Activated CD4-positive, CD25-positive, alpha-beta regulatory T cell treated with anti-CD3 and anti-CD28 coated beads, Interleukin-2, amount 50 U/mL, for 24 hours (primary cell): ENCODE data around the gene RBM26.
A peak's percentile ranks its signal among the peaks of the same experiment; 100 is the strongest.
"Not testable (repeated sequence)": the region's sequence is repeated elsewhere in the genome, so short reads cannot be mapped to it uniquely, and the experiment has no call there.

Experiments
- ATAC-seq, 2 donors: fragments of 150-1000 bp; cut with Tn5 transposase; one replicate each; pipeline ENCODE4 v1.10.0; 2021; ENCODE audit warnings: mild to moderate bottlenecking in 1 of 2, moderate library complexity in 1 of 2

Gene RBM26

GRCh38 chr13:79384022-79384610 is 21.9 kb downstream of the RBM26 start:
- ATAC-seq, result no peak

DNA sequence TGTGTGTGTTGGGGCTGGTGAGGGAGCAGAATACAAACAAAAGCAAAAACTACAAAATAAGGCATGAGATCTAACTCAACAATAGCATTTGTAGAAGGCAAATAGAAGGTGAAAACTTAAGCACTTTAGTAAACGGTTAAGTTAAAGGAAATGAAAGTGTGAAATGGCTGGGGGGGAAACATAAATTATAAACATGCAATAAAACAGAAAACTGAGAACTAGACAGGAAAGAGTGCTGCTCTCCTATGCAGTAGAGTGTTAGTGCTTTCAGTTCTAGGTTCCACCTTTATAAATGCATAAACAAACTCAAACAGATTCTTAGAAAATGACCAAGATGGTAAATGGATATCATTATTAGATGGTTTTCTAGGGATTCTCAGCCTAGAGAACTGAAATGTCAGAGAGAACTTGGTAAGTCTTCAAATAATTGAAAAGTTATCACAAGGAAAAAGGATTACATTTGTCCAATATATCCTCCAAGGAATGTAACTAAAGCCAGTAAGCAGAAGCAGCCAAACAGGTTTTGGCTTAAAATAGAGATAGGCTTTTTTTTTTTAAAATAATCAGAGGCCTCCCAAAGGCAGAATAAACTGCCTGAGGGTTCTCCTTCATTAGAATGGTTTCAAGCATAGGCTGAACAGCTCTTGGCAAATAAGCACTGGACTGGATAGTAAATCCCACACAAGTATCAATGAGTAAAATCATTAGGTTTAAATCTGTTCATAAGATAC is 23.3 kb downstream of the RBM26 start:
- no peak for ATAC-seq

DNA sequence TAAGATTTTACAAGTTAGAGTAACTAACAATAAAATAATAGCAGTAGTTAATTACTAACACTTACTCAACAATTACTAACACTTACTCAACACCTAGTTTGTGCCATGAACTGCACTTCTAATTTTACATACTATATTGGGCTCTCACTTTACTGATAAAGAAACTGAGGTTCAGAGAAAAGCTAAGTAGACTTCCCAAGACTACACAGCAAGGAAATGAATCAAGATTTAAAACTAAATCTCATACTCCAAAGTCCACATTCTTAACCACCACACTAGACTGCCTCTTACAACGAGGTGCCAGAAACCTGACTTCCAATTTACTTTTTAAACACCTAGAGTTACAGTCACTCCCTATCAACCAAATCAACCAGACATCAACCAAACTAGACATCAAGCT is 25.1 kb downstream of the RBM26 start:
- peak in 1 of 2 donors; percentile 57 for ATAC-seq

DNA sequence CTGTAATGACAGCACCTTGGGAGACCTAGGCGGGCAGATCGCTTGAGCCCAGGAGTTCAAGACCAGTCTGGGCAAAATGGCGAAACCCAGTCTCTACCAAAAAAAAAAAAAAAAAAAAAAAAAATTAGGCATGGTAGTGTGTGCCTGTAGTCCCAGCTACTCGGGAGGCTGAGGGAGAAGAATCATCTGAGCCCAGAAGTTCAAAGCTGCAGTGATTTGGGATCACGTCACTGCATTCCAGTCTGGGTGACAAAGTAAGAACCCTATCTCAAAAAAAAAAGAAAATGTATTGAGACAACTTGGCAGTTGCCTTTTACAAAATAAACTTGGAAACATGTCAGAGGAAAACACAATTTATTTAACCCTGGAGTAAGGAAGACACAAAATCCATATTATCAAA is 26.8 kb downstream of the RBM26 start:
- ATAC-seq, result no peak

- no peak for ATAC-seq
Measured at GRCh38 chr13:79376843-79377242, 29.2 kb downstream of the RBM26 start.

- no peak for ATAC-seq
Measured at GRCh38 chr13:79374578-79374977, 31.5 kb downstream of the RBM26 start.

GRCh38 chr13:79373916-79374315 is 32.1 kb downstream of the RBM26 start:
- ATAC-seq, result no peak

DNA sequence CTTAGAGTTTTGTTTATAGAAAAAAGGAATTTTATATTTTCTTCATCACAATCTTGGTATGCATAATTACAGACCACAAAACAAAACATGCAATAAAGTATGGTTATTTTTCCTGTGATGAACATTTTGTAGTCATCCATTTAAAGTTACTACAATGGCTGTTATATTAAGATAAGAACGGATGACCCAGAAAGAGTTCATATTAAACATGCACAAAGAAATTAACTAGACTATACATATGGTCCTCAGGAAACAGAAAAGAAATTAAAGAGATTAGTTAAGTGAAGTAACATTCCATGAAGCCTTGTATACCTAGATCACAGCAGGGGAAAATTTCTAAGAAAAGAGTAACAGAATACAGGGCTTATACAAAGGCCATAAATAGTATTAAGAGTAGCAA is 36.8 kb downstream of the RBM26 start:
- ATAC-seq, result no peak

GRCh38 chr13:79365981-79366380 is 40.1 kb downstream of the RBM26 start:
- ATAC-seq, result no peak

DNA sequence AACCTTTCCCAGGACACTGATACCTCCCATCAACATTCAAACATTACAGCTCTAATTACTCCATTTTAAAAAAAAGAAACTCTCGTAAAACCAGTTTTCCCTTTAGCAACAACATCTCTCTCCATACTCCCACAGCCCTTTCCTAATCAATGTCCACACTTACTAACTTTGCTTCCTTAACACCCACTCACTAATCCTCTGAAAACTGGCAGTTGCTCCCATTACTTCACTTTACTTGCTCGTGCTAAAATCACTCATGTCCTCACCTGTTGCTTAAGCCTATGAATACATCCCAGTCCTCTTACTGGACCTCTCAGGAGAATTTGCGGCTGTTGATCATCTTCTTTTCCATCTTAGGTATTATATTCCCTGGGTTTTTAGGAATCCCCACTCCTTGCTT is 44.8 kb downstream of the RBM26 start:
- no peak for ATAC-seq

- peak; percentile 46 to 58 for ATAC-seq
Measured at GRCh38 chr13:79360095-79360494, 46.0 kb downstream of the RBM26 start.

DNA sequence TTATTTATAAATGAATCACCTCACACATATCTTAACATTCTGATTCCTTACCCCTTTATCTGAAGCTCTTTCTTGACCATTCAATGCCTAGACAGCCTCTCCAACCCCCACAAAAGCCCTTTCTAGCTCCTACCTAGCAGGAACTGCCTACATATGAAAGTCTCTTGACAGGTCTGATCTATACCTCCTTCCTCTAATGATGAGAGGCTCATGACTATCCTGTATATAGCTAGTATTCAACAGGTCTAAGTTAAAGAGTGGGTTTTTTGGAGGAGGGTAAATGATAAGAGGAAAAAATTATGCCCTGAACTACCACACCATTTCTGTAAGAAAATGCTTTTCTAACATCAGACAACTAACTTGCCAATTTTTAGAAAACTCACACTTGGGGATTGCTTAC is 47.0 kb downstream of the RBM26 start:
- no peak for ATAC-seq

- no peak for ATAC-seq
Measured at GRCh38 chr13:79354285-79354684, 51.8 kb downstream of the RBM26 start.

GRCh38 chr13:79353693-79354092 is 52.4 kb downstream of the RBM26 start:
- ATAC-seq, result no peak

- no peak for ATAC-seq
Measured at GRCh38 chr13:79352107-79352506, 53.9 kb downstream of the RBM26 start.

DNA sequence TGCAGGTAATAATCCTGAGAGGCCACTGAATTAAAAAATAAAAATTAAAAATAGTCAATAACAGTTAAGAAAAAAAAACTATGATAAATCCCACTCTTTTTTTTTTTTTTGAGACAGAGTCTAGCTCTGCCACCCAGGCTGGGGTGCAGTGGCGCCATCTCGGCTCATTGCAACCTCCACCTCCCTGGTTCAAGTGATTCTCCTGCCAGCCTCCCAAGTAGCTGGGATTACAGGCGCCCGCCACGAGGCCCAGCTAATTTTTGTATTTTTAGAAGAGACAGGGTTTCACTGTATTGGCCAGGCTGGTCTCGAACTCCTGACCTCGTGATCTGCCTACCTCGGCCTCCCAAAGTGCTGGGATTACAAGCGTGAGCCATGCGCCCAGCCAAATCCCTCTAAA is 56.4 kb downstream of the RBM26 start:
- ATAC-seq, result not testable (repeated sequence)

DNA sequence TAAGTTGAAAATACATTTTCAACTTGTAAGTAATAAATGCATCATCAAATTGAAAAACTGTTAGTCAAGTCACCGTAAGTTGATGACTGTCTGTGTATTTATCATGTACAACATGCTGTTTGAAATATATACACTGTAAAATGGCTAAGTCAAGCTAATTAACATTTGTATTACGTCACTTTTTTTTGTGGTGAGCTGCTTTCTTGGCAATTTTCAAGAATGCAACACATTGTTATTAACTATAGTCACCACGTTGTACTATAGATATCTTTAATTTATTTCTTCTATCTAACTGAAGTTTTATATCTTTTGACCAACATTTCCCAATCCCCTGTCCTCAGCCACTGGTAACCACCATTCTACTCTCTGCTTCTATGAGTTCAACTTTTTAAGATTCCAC is 57.0 kb downstream of the RBM26 start:
- no peak for ATAC-seq

- no peak for ATAC-seq
Measured at GRCh38 chr13:79346300-79346914, 59.6 kb downstream of the RBM26 start.

DNA sequence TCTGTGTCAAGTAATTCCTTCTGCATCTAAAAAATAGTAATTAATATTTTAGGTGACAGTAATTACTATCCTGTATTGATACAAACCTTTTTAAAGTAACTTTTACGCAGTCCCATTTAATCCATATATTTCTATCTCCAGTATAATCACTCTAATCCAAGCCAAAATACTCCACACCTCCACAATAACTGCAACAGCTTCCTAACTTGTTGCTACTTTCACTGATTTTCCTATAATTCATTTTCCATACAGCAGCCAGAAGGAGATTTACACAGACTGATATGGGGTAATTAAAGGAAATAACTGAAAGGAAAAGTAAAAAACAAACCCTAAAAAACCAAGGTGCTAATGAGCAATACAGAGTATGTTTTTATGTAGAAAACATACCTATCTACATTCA is 64.9 kb downstream of the RBM26 start:
- ATAC-seq, result no peak

DNA sequence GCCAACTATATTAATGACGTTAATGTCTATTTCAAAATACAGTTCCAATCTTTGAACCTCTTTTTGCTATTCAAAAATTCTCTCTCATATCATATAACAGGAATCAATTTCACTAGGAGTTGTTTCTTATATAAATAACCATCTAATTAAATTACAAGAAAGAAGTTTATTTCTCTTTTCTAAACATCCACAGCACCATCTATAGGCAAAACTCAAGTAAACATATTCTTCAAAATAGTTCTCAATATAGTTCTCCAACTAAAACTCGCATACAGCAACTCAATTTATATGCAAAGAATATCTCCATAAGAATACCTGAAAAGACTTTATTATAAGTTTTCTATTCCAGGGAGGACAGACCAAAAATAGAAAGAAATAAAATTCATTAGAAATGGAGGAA is 65.6 kb downstream of the RBM26 start:
- no peak for ATAC-seq

GRCh38 chr13:79338343-79338742 is 67.7 kb downstream of the RBM26 start:
- ATAC-seq, result no peak

- no peak for ATAC-seq
Measured at GRCh38 chr13:79336966-79337365, 69.1 kb downstream of the RBM26 start.

GRCh38 chr13:79328510-79328909 is 77.5 kb downstream of the RBM26 start:
- no peak for ATAC-seq

DNA sequence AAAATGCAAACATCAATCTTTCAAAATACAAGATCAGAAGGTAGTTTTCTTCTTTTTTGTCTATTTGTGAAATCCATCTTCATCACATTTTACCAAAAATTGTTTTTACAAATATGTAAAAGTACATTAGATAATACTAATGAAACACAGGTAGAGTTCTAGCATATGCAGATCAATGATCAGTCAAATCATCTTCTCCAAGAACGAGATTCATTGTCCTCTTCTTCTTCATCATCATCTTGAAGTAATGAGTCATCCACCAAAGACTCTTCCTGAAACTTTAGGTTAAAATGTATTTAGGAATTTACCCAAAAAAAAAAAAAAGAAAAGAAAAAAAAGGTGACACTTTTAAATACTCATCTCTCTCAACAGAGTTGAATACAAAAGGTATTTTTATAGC is 85.6 kb downstream of the RBM26 start:
- ATAC-seq, result no peak
